ENCODE measurements around the gene NFATC2.

DNA sequence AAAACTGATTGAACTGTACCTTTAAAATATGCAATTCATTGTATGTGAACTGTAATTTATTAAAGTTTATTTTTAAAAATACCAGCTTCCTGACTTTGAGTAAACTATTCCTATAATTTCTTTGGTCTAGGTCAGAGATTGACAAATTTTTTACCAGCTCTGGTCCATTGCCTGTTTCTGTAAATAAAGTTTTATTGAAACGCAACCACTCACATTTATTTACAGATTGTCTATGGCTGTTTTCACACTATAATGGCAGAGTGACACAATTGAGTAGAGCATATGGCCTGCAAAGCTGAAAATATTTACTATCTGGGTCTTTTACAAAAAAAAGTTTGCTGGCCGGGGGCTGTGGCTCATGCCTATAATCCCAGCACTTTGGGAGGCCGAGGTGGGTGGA, 33.0 kb upstream of the NFATC2 start:
- TF ChIP-seq, protein P1, sequence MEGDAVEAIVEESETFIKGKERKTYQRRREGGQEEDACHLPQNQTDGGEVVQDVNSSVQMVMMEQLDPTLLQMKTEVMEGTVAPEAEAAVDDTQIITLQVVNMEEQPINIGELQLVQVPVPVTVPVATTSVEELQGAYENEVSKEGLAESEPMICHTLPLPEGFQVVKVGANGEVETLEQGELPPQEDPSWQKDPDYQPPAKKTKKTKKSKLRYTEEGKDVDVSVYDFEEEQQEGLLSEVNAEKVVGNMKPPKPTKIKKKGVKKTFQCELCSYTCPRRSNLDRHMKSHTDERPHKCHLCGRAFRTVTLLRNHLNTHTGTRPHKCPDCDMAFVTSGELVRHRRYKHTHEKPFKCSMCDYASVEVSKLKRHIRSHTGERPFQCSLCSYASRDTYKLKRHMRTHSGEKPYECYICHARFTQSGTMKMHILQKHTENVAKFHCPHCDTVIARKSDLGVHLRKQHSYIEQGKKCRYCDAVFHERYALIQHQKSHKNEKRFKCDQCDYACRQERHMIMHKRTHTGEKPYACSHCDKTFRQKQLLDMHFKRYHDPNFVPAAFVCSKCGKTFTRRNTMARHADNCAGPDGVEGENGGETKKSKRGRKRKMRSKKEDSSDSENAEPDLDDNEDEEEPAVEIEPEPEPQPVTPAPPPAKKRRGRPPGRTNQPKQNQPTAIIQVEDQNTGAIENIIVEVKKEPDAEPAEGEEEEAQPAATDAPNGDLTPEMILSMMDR (IDR thresholded peaks at IDR 0.05; ENCODE audit: poor library complexity): no peak
- TF ChIP-seq EZH2 (IDR thresholded peaks at IDR 0.05; ENCODE audit: borderline replicate concordance): no peak
